Vagina (tissue), 2 donors: ENCODE data around the gene HELQ. TPM values are rescaled to one million over a fixed set of nuclear protein-coding genes. Genes with fewer than 3 reads are reported as not detected.
"Not testable (repeated sequence)": the region's sequence is repeated elsewhere in the genome, so short reads cannot be mapped to it uniquely, and the experiment has no call there.

ENCODE experiments used
- DNase-seq, 2 donors: peaks; one replicate each; pipeline ENCODE4 v3.0.0-alpha.2; 2017; ENCODE audit errors: extremely low spot score in 2 of 2
- H3K27ac ChIP-seq: fragments of 200-600 bp; sonication (generic); one replicate; pipeline ENCODE4 v1.5.1; 2019
- H3K27me3 ChIP-seq: fragments of 200-600 bp; sonication (generic); one replicate; pipeline ENCODE4 v1.5.1; 2019
- H3K36me3 ChIP-seq, 2 donors: fragments of 200-600 bp; sonication (generic); one replicate each; pipeline ENCODE4 v1.5.1; 2017 to 2019
- H3K4me1 ChIP-seq: fragments of 200-600 bp; sonication (generic); one replicate; pipeline ENCODE4 v1.5.1; 2019
- H3K4me3 ChIP-seq, 2 donors: fragments of 200-600 bp; sonication (generic); 1 replicate in 1 of 2; 2 replicates in 1 of 2; pipeline ENCODE4 v1.5.1; 2016 to 2019
- H3K9me3 ChIP-seq: fragments of 200-600 bp; sonication (generic); one replicate; pipeline ENCODE4 v1.5.1; 2019
- POLR2A ChIP-seq, 2 donors: fragments of 450-650 bp; IDR thresholded peaks; one replicate each; pipeline ENCODE4 v1.6.1; 2017; ENCODE audit warnings: antibody characterized with exemption in 2 of 2, mild to moderate bottlenecking in 2 of 2, moderate library complexity in 2 of 2
- POLR2AphosphoS5 ChIP-seq, 2 donors: sonication (generic); formaldehyde crosslinking; IDR thresholded peaks; one replicate each; pipeline ENCODE4 v1.9.0; 2017; ENCODE audit warnings: antibody characterized with exemption in 2 of 2, mild to moderate bottlenecking in 2 of 2, low read depth in 1 of 2; ENCODE audit not compliant: insufficient read depth in 1 of 2
- intact Hi-C: fragments of 100-400 bp; cut with DNase I; formaldehyde crosslinking; loops from one replicate; pipeline ENCODE4 v1.15.1; 2023
- total RNA-seq: library from RNA; depleted of rRNA; stranded (reverse); fragments of >200 nt; gene quantifications from one replicate; pipeline ENCODE4 v1.2.3, GENCODE V29; 2016
- TF ChIP-seq, protein P1 (sequence below), 3 experiments: fragments of 450-650 bp in 2 of 3; fragments of 200-600 bp in 1 of 3; sonication (generic) in 1 of 3; IDR thresholded peaks; one replicate each; pipeline ENCODE4 v1.5.1; 2017 to 2019; ENCODE audit warnings: antibody characterized with exemption in 3 of 3, mild to moderate bottlenecking in 2 of 3, moderate library complexity in 2 of 3

The HELQ gene
- total RNA-seq, 1 donor from 2014 or later, result 14.2 TPM

DNA sequence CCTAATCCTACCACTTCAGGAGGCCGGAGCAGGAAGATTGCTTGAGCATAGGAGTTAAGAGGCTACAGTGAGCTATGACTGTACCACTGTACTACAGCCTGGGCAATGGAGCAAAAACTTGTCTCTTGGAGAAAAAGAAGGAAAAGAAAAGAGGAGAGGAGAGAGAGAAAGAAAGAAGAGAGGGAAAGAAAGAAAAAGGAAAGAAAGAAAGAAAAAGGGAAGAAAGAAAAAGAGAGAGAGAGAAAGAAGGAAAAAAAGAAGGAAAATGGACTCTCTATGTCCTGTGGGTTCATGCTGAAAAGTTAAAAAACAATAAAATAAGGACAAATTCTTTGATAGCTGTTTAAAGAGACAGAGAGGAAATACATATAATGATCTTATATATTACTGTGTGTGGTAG is 42.6 kb upstream of the HELQ start:
- H3K9me3 ChIP-seq, result no peaks in the 10 kb centered on the region
- DNase-seq, result no peak
- no peak for TF ChIP-seq POLR2A (IDR thresholded peaks at IDR 0.05)
- no peak for TF ChIP-seq POLR2AphosphoS5 (IDR thresholded peaks at IDR 0.05; ENCODE audit: insufficient read depth in 1 of 2, low read depth in 1 of 2)
- TF ChIP-seq, protein P1, sequence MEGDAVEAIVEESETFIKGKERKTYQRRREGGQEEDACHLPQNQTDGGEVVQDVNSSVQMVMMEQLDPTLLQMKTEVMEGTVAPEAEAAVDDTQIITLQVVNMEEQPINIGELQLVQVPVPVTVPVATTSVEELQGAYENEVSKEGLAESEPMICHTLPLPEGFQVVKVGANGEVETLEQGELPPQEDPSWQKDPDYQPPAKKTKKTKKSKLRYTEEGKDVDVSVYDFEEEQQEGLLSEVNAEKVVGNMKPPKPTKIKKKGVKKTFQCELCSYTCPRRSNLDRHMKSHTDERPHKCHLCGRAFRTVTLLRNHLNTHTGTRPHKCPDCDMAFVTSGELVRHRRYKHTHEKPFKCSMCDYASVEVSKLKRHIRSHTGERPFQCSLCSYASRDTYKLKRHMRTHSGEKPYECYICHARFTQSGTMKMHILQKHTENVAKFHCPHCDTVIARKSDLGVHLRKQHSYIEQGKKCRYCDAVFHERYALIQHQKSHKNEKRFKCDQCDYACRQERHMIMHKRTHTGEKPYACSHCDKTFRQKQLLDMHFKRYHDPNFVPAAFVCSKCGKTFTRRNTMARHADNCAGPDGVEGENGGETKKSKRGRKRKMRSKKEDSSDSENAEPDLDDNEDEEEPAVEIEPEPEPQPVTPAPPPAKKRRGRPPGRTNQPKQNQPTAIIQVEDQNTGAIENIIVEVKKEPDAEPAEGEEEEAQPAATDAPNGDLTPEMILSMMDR (IDR thresholded peaks at IDR 0.05), result no peak
- H3K4me1 ChIP-seq, result no peaks in the 10 kb centered on the region
- no peak overlapping the region for H3K27ac ChIP-seq
- intact Hi-C loops, result loop anchor here (10.0 kb wide), 1 partner anchor 137 kb away; no protein-coding TSS in a partner anchor
- no peaks in the 10 kb centered on the region for H3K36me3 ChIP-seq
- H3K4me3 ChIP-seq, result no peak overlapping the region
- no peaks in the 10 kb centered on the region for H3K27me3 ChIP-seq

DNA sequence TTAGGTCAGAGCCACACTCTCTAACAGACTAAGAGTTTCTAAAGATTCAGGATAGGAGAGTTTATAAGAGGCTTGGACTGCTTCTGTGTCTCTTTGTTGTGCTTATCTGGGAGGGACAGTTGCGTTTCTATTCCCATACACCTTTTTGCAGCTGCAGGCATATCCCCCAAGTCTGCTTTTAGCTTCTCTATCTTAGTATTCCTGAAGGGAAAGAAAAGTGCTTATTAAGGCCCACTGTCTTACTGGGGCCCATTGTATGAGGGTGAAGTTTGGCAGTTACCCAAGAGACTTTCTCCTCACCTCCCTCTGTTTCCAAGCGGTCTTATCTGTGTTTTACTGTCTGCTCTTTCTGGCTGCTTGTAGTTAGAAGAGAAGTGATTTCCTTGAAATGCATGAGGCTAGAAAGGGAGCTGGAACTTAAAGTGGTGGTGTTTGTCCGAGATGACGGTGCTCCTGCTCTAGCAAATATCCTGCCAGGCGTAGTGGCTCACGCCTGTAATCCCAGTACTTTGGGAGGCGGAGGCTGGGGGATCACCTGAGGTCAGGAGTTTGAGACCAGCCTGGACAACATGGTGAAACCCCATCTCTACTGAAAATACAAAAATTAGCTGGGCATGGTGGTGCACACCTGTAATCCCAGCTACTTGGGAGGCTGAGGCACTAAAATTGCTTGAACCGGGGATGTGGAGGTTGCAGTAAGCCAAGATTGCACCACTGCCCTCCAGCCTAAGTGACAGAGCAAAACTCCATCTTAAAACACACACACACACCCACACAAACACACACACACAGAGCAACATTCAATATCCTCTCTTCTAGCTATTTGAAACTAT is 40.7 kb upstream of the HELQ start:
- not testable (repeated sequence) for H3K36me3 ChIP-seq, H3K4me1 ChIP-seq, H3K27me3 ChIP-seq, DNase-seq, H3K9me3 ChIP-seq, H3K4me3 ChIP-seq, H3K27ac ChIP-seq
- intact Hi-C loops, result loop anchor here (10.0 kb wide), 1 partner anchor 138 kb away; no protein-coding TSS in a partner anchor

DNA sequence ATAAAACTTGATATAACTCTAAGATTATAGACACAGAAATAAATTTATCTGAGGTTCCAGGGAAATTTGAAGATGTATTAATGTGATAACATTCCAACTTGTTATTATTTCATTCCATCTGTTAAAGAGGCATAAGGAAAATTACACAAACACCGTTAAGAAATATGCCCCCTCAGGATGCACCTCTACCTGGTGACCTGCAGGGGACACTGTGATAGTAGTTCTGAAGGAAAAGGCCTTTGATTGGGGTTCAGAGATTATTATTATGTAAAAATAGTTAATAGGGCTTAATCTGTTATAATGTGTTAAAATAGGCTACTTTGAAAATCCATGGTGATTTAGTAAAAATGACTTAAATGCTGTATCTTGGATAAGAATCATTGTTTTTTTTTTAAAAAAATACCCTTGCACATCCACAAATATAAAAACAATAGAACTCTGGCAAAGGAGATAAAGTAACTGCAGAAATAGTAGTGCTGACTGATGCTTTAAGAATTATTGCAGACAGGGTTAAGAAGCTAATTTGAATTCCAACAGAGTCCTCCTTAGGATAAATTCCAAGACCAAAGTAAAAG is 35.3 kb upstream of the HELQ start:
- Histone ChIP-seq H3K9me3 (no peaks in the 10 kb centered on the region), H3K27ac (no peak overlapping the region), H3K4me3 (no peak overlapping the region), H3K27me3 (no peaks in the 10 kb centered on the region), H3K36me3 (no peaks in the 10 kb centered on the region), H3K4me1 (no peaks in the 10 kb centered on the region)
- no peak for DNase-seq
- intact Hi-C loops, result loop anchor here (10.0 kb wide), 1 partner anchor 144 kb away; no protein-coding TSS in a partner anchor
- TF ChIP-seq POLR2A (IDR thresholded peaks at IDR 0.05) (no peak), POLR2AphosphoS5 (IDR thresholded peaks at IDR 0.05; ENCODE audit: insufficient read depth in 1 of 2, low read depth in 1 of 2) (no peak)
- TF ChIP-seq, protein P1 (IDR thresholded peaks at IDR 0.05), result peak in 2 of 3 experiments; percentile 15 to 29

DNA sequence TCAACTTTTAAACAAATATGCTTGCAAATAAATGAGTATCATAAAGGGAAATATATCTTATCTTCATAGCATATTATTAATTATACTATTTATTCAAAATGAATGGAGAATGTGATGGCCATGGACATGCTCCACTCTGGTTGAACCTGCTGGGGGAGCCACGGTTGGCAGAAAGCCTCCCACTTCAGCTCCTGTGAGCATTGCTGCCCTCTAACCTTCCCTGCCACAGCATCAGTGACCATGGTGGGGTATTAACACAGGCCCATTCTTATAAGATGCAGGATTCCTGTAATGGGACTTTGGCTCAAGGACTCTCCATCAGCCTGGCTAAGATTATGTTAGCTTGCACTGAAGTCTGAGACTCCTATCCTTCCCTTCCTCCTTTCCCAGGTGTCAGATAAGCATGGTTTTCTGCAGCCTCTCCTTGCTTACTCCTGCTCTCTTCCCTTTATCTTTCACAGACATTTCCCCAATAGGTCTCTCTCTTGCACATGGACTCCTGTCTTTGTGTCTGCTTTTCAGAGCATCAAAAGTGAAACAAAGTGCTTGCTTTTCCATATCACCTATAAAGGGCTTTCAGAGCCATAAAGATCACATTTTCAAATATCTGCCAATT is 34.2 kb upstream of the HELQ start:
- H3K27me3 ChIP-seq, result no peaks in the 10 kb centered on the region
- intact Hi-C loops, result loop anchor here (10.0 kb wide), 1 partner anchor 145 kb away; no protein-coding TSS in a partner anchor

More for the DNA sequence above, 34.2 kb upstream of the HELQ start:
- Histone ChIP-seq H3K4me1 (peaks cover 6% of the 10 kb centered on the region), H3K4me3 (no peak overlapping the region), H3K27ac (no peak overlapping the region), H3K36me3 (no peaks in the 10 kb centered on the region), H3K9me3 (no peaks in the 10 kb centered on the region)
- DNase-seq, result no peak
- TF ChIP-seq, protein P1 (IDR thresholded peaks at IDR 0.05), result no peak
- no peak for TF ChIP-seq POLR2AphosphoS5 (IDR thresholded peaks at IDR 0.05; ENCODE audit: insufficient read depth in 1 of 2, low read depth in 1 of 2)
- TF ChIP-seq POLR2A (IDR thresholded peaks at IDR 0.05), result no peak
